NCI-H748 (cell line): ENCODE measurements around the gene RHBDD1.

Source experiments
- DNase-seq: peaks from one replicate; lab custom pipeline; 2025; ENCODE audit not compliant: unreplicated experiment; lab: John Stamatoyannopoulos, UW

RHBDD1 gene

DNA sequence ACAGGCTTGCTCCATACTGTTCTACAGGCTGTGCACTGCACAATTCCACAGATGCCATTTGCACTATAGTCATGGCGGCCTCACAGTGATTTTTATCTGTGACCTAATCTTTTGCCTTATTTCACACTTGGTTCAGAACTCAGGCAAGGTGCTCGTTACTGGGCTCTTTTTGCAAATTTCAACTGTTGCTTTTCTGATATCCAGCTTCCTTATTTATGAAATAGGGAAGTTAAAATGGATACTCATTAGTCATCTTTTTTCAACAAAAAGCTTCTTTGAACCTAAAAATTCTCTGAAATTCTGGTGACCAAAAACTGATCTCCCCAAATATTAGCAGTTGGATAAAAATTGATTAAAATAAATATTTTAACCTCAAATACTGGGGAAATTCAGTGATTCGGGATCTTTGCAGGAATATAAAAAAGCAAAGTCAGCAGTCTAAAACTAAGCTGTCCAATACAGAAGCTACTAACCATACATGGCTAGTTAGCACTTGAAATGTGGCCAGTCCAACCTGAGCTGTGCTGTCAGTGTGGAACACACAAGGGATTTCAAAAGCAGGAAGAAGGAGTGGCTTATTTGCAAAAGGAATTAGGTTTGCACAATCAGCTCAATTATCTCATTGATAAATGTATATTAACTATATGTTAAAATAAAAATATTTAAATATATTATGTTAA lies 193.7 kb downstream of the RHBDD1 start:
- no peak for DNase-seq

DNA sequence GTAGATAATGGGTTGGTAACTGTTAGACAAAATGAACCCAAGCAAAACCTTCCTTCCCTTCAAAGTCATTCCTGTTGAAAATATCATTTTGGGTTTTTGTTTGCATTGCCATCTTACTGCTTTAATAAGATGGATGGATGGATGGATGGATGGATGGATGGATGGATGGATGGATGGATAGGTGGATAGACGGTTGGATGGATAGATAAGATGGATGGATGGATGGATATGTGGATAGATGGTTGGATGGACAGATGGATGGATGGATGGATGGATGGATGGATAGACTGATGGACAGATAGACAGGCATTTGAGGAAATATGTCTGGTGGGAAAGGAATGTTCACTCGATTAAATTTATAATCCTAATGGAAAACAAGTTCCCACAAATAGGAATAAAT lies 194.9 kb downstream of the RHBDD1 start:
- DNase-seq, result no peak

DNA sequence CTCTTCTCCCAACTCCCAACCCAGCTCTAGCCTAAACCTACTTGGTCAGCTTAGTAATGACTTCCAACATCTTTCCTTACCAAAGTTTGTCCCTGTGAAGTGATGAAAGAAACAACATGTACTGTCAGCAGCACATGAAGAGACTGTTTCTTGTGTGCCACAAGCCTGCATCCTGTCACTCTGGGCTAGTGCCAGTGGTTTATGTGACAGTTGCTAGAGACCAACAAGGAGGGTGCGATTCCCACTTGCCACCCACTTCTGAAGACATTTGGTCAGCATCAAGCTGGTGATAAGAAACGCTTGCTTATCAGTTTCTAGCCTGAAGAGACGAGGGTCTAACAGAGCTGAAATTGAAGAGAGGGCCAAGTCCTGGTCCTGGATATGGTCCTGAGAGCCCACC lies 195.5 kb downstream of the RHBDD1 start:
- DNase-seq, result no peak

DNA sequence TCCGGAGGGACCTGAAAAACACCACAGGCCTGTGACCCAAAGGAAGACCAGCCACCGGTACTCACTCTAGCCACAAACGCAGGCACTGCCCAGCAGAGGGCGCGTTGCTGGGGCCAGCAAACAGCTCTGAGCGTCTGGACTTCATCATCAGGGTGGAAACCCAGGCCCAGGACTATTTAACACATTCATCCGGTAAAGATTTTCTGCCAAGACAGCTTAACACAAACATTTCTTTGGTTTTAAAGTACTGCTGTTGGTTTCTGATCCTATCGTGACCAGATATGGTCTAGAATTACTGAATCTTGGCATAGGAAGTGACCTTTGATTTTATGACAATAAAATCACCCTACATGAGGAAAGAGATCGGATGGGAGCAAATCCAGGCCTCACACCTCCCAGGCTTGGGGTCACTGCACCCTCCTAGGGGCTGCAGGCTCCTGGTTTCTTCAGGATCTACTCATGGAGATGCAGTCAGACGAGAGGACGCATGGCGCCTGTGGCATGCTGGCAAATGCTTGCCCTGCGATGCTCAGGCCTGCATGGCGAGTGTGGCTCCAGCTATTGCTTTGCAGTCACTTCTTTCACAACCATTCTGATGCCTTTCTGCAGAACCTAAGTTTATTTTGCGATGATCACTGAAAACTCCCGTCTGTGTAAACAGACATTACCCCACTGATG lies 197.8 kb downstream of the RHBDD1 start:
- peak; percentile 54 for DNase-seq

DNA sequence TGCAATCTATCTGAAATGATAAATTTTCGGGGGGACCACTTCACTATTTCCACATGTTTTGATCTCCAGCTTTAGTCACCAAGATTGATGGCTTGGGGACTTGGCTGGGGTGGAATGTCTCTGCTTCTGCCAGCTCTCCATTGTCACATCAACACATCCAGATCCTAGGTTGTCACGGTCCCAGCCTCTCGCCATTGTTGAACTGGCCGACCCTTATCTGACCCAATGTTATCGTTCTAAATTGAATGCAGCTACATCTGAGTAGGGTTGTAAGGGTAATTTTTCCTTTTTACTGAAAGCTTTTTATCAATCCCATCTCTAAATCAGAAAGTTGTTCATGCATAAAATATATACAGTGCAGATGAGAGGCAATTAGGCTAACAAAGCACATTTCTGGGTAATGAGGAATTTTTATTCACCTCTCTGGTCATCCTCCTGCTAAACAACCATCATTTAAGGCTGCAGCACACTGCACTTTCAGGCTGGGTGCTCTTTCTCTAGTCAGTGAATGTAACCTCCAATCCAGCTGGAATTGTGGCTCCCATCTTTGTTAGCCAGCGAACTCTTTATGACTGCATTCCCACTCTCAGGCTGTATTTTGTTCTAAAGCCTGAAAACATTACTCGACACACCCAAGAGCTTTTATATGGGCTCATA lies 200.0 kb downstream of the RHBDD1 start:
- DNase-seq, result peak; percentile 21

DNA sequence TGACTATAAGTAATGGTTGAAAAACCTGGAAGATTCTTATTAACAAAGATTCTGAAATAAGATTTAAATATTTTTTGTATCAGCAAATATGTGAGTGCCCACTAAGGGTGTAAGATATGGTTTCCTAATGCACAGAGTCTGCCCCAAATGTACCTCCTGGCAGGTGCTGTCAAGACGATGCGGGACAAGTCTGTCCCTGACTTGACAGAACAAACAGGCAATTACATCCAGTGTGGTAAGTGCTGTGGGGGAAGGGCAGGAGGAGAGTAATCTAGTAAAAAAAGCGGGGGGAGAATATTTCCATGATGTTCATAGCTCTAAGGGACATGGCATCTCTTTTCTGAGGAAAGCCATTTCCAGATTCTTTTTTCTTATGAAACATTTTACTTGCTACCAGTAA lies 200.7 kb downstream of the RHBDD1 start:
- DNase-seq, result peak; percentile 34

DNA sequence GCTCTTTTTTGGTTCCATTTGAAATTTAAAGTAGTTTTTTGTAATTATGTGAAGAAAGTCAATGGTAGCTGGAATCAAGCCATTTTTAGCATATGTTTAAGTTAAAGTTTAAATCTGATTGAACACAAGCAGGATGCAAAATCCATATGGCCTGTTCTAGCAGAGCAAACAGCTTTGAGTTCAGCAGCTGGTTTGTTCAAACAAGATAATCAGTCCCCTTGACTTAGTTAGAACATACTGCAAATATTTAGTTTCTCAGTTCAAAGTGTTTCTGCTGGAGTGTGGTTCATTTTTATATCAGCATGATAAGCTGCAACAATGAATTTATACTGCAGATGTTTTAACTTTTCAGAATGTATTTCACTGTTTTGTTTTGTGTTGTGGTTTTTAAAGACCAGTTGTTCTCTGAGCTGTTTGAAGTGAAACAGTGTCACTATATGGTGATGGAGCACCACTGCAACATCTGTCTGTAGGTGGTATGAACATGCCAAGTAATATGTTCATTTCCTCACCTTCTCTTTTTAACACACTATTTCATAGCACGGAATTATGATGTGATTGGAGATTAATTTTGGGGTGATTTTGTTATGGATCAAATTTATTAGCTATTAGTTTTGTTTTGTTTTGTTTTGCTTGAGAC lies 202.8 kb downstream of the RHBDD1 start:
- peak; percentile 68 for DNase-seq

DNA sequence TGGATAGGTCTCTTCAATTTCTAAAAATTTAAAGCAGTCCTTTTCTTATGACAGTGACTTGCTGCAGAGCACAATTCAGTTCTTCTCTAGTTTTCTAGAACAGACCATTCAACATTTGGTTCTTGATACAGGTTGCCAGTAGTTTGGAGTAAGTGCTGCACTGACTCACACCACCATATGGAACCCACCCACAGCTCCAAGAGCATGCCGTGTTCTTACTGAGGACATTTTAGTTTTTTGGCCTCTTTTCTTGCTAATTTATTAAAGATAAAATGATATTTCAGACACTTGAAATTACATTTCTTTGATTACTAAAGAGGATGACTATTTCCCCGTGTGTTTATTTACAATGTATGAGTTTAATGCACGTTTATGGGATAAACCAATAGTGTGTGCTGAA lies 208.1 kb downstream of the RHBDD1 start:
- DNase-seq, result no peak
